Liver (tissue), 9 donors: ENCODE data around the gene XPR1. TPM values are rescaled to one million over a fixed set of nuclear protein-coding genes. Genes with fewer than 3 reads are reported as not detected.

ENCODE experiments used
- DNase-seq: peaks from one replicate; pipeline ENCODE4 v3.0.0-alpha.2; 2017; ENCODE audit warnings: low spot score
- H3K27ac ChIP-seq, 2 donors: one replicate each; pipeline ENCODE4 v1.7.0; 2013; ENCODE audit warnings: inconsistent platforms in 2 of 2, low read length in 2 of 2, control low read depth in 1 of 2, low read depth in 1 of 2, mild to moderate bottlenecking in 1 of 2
- H3K27me3 ChIP-seq, 4 donors: one replicate each; pipeline versions ENCODE4 v1.6.1 to v1.7.0; 2013; ENCODE audit warnings: low read length in 3 of 4, inconsistent platforms in 1 of 4, mild to moderate bottlenecking in 1 of 4, moderate library complexity in 1 of 4; ENCODE audit not compliant: control insufficient read depth in 4 of 4, insufficient read depth in 4 of 4
- H3K36me3 ChIP-seq, 4 donors: one replicate each; pipeline versions ENCODE4 v1.6.1 to v1.7.0; 2013; ENCODE audit warnings: low read length in 3 of 4, mild to moderate bottlenecking in 3 of 4, low read depth in 1 of 4, moderate library complexity in 1 of 4; ENCODE audit not compliant: control insufficient read depth in 4 of 4, insufficient read depth in 3 of 4
- H3K4me1 ChIP-seq, 4 donors: one replicate each; pipeline versions ENCODE4 v1.6.1 to v1.7.0; 2013; ENCODE audit warnings: low read length in 3 of 4, mild to moderate bottlenecking in 3 of 4, moderate library complexity in 1 of 4; ENCODE audit not compliant: control insufficient read depth in 4 of 4, insufficient read depth in 4 of 4
- H3K4me3 ChIP-seq, 3 donors: one replicate each; pipeline versions ENCODE4 v1.6.1 to v1.7.0; 2013; ENCODE audit warnings: low read length in 3 of 3, control low read depth in 1 of 3, low read depth in 1 of 3, mild to moderate bottlenecking in 1 of 3
- H3K9ac ChIP-seq, 2 donors: one replicate each; pipeline ENCODE4 v1.7.0; 2013; ENCODE audit warnings: low read length in 2 of 2, mild to moderate bottlenecking in 2 of 2, moderate library complexity in 2 of 2, control low read depth in 1 of 2, low read depth in 1 of 2
- H3K9me3 ChIP-seq, 4 donors: one replicate each; pipeline versions ENCODE4 v1.6.1 to v1.7.0; 2013; ENCODE audit warnings: low read length in 3 of 4; ENCODE audit not compliant: control insufficient read depth in 4 of 4
- ATF3 ChIP-seq: IDR thresholded peaks from 2 replicates; pipeline ENCODE4 v1.6.1; 2016; ENCODE audit warnings: antibody characterized with exemption
- CTCF ChIP-seq: fragments of 150-350 bp; IDR thresholded peaks from 2 replicates; pipeline ENCODE4 v1.5.1; 2017; ENCODE audit warnings: improper control_type of control experiment, low read depth, low read length; ENCODE audit not compliant: missing input control
- EGR1 ChIP-seq, 2 donors: IDR thresholded peaks; 2 replicates each; pipeline ENCODE4 v1.6.1; 2016 to 2018; ENCODE audit warnings: antibody characterized with exemption in 2 of 2, low read depth in 2 of 2
- FOXA1 ChIP-seq: IDR thresholded peaks from 2 replicates; pipeline ENCODE4 v1.6.1; 2016; ENCODE audit warnings: antibody characterized with exemption
- FOXA2 ChIP-seq: IDR thresholded peaks from 2 replicates; pipeline ENCODE4 v1.6.1; 2016; ENCODE audit warnings: antibody characterized with exemption
- GABPA ChIP-seq, 2 donors: IDR thresholded peaks in 1 of 2; conservative IDR thresholded peaks in 1 of 2; 2 replicates each; pipeline ENCODE4 v1.6.1; 2016; ENCODE audit warnings: antibody characterized with exemption in 2 of 2, mild to moderate bottlenecking in 1 of 2, moderate library complexity in 1 of 2
- HNF4A ChIP-seq, 2 donors: conservative IDR thresholded peaks; 2 replicates each; pipeline ENCODE4 v1.6.1; 2016; ENCODE audit warnings: antibody characterized with exemption in 2 of 2, mild to moderate bottlenecking in 2 of 2
- HNF4G ChIP-seq: IDR thresholded peaks from 2 replicates; pipeline ENCODE4 v1.6.1; 2016; ENCODE audit warnings: antibody characterized with exemption
- JUND ChIP-seq, 2 donors: IDR thresholded peaks; 2 replicates each; pipeline ENCODE4 v1.6.1; 2016; ENCODE audit warnings: antibody characterized with exemption in 2 of 2
- MAX ChIP-seq: IDR thresholded peaks from 2 replicates; pipeline ENCODE4 v1.6.1; 2016; ENCODE audit warnings: antibody characterized with exemption
- NR2F2 ChIP-seq: IDR thresholded peaks from 2 replicates; pipeline ENCODE4 v1.6.1; 2016; ENCODE audit warnings: antibody characterized with exemption
- RAD21 ChIP-seq, 2 donors: IDR thresholded peaks; 2 replicates each; pipeline ENCODE4 v1.6.1; 2016; ENCODE audit warnings: antibody characterized with exemption in 2 of 2, mild to moderate bottlenecking in 2 of 2
- RXRA ChIP-seq, 2 donors: IDR thresholded peaks; 2 replicates each; pipeline ENCODE4 v1.6.1; 2017 to 2018; ENCODE audit warnings: antibody characterized with exemption in 2 of 2, mild to moderate bottlenecking in 1 of 2
- SP1 ChIP-seq: IDR thresholded peaks from 2 replicates; pipeline ENCODE4 v1.6.1; 2018; ENCODE audit warnings: antibody characterized with exemption, mild to moderate bottlenecking
- TAF1 ChIP-seq: conservative IDR thresholded peaks from 2 replicates; pipeline ENCODE4 v1.6.1; 2016; ENCODE audit warnings: antibody characterized with exemption, mild to moderate bottlenecking
- YY1 ChIP-seq: IDR thresholded peaks from 2 replicates; pipeline ENCODE4 v1.6.1; 2016; ENCODE audit warnings: antibody characterized with exemption, mild to moderate bottlenecking
- ZBTB33 ChIP-seq: IDR thresholded peaks from 2 replicates; pipeline ENCODE4 v1.6.1; 2016; ENCODE audit warnings: antibody characterized with exemption
- WGBS: extraction: QIAGEN DNeasy Blood & Tissue Kit; methylation state at CpG from one replicate; pipeline ENCODE4 v1.1.7; 2013; 5-methylcytosine and 5-hydroxymethylcytosine counted together
- polyA plus RNA-seq, 2 donors: library from polyadenylated mRNA; stranded (reverse) in 1 of 2; unstranded in 1 of 2; fragments of 200-250 nt in 1 of 2; fragments of >200 nt in 1 of 2; fragmentation: Nextera tagmentation in 1 of 2; extraction: Ambion mirVana in 1 of 2; gene quantifications; one replicate each; pipeline versions ENCODE4 v1.2.1 to v1.2.3, GENCODE V29; 2013 to 2015
- total RNA-seq, 2 donors: library from RNA; depleted of rRNA; stranded (reverse); fragments of >200 nt; gene quantifications; one replicate each; pipeline ENCODE4 v1.2.3, GENCODE V29; 2014
- TF ChIP-seq, protein P1 (sequence below): IDR thresholded peaks from 2 replicates; pipeline ENCODE4 v1.6.1; 2016; ENCODE audit warnings: antibody characterized with exemption, mild to moderate bottlenecking
- donor health status: healthy.
- donor health status: healthy.
- donor health status: healthy.
- donor health status: healthy.
- donor health status: healthy.

XPR1 gene
- total and polyA plus RNA-seq, 4 donors: 1.8 to 14.3 (median 5.9) TPM

DNA sequence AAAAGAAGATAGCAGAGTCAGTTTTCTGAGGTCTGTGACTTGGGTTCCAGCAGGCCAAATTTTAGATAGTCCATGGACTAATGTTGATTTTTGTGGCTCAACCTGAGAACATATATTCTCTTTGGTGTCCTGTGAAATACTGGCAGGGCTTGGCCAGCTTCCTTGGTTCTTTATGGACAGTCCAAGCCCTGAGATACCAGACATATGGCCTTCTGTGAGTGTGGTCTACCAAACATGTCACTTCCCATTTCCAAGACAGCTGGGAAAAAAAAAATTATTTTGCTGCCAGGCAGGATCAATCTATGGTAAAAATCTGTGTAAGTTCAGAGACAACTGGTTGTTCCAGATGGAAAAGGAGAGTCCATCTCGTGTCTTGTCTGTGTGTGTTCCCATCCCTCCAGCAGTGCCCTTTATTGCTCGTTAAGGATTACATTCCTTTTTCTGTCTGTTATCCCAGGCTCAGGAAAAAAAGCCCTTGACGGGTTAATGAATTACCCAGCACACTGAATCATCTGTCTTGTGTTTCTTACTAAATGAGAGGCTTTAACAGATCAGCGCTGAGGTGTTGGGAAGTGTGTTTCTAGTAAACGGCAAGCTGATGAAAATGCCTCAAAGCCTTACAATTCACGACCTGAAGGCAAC, 33.4 kb upstream of the XPR1 start:
- no peaks in the 10 kb centered on the region for H3K36me3 ChIP-seq
- WGBS: 37% methylated on average over 6 of the region's 6 CpGs
- no peak for TF ChIP-seq ZBTB33
- no peak for TF ChIP-seq SP1
- no peak for TF ChIP-seq EGR1 (IDR thresholded peaks at IDR 0.05; ENCODE audit: low read depth in 2 of 2)
- no peak for TF ChIP-seq FOXA2
- TF ChIP-seq, protein P1, sequence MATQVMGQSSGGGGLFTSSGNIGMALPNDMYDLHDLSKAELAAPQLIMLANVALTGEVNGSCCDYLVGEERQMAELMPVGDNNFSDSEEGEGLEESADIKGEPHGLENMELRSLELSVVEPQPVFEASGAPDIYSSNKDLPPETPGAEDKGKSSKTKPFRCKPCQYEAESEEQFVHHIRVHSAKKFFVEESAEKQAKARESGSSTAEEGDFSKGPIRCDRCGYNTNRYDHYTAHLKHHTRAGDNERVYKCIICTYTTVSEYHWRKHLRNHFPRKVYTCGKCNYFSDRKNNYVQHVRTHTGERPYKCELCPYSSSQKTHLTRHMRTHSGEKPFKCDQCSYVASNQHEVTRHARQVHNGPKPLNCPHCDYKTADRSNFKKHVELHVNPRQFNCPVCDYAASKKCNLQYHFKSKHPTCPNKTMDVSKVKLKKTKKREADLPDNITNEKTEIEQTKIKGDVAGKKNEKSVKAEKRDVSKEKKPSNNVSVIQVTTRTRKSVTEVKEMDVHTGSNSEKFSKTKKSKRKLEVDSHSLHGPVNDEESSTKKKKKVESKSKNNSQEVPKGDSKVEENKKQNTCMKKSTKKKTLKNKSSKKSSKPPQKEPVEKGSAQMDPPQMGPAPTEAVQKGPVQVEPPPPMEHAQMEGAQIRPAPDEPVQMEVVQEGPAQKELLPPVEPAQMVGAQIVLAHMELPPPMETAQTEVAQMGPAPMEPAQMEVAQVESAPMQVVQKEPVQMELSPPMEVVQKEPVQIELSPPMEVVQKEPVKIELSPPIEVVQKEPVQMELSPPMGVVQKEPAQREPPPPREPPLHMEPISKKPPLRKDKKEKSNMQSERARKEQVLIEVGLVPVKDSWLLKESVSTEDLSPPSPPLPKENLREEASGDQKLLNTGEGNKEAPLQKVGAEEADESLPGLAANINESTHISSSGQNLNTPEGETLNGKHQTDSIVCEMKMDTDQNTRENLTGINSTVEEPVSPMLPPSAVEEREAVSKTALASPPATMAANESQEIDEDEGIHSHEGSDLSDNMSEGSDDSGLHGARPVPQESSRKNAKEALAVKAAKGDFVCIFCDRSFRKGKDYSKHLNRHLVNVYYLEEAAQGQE: no peak
- TF ChIP-seq HNF4A (conservative IDR thresholded peaks at IDR 0.05): no peak
- no peak for TF ChIP-seq CTCF
- TF ChIP-seq RXRA (IDR thresholded peaks at IDR 0.05): no peak
- no peak for TF ChIP-seq HNF4G
- no peak for TF ChIP-seq JUND (IDR thresholded peaks at IDR 0.05)
- no peak for TF ChIP-seq TAF1
- TF ChIP-seq MAX: no peak
- no peak for TF ChIP-seq ATF3
- TF ChIP-seq YY1: no peak
- TF ChIP-seq RAD21 (IDR thresholded peaks at IDR 0.05): no peak
- no peak for TF ChIP-seq NR2F2
- no peak for TF ChIP-seq FOXA1
- TF ChIP-seq GABPA (IDR thresholded peaks at IDR 0.05 in 1 of 2, conservative IDR thresholded peaks at IDR 0.05 in 1 of 2): no peak
- no peaks in the 10 kb centered on the region for H3K27me3 ChIP-seq
- H3K4me1 ChIP-seq: peaks cover 0 to 2% (median 0%) of the 10 kb centered on the region in 4 donors
- no peaks in the 10 kb centered on the region for H3K9me3 ChIP-seq
- H3K9ac ChIP-seq: no peak overlapping the region
- no peak for DNase-seq
- no peak overlapping the region for H3K4me3 ChIP-seq
- H3K27ac ChIP-seq: no peak overlapping the region
